Stimulated activated CD8-positive, alpha-beta memory T cell treated with anti-CD3 and anti-CD28 coated beads, Interleukin-7, amount 100 ng/mL, for 48 hours (primary cell): Measurements from ENCODE around the gene OSGEPL1.
A peak's percentile ranks its signal among the peaks of the same experiment; 100 is the strongest.
"Not testable (repeated sequence)": the region's sequence is repeated elsewhere in the genome, so short reads cannot be mapped to it uniquely, and the experiment has no call there.

Experiments
- DNase-seq, 2 donors: peaks; one replicate each; pipeline ENCODE4 v3.0.0-alpha.2; 2020; ENCODE audit warnings: low read depth in 1 of 2; ENCODE audit errors: extremely low read depth in 1 of 2

Gene OSGEPL1

GRCh38 chr2:189751080-189751658 lies 11.4 kb downstream of the OSGEPL1 start:
- DNase-seq = peak in 1 of 2 donors; percentile 16

GRCh38 chr2:189729430-189729829 lies 33.2 kb downstream of the OSGEPL1 start:
- no peak for DNase-seq

- DNase-seq = no peak
Observed at GRCh38 chr2:189726849-189727248, 35.7 kb downstream of the OSGEPL1 start.

- no peak for DNase-seq
Observed at GRCh38 chr2:189726271-189726670, 36.3 kb downstream of the OSGEPL1 start.

- DNase-seq = no peak
Observed at GRCh38 chr2:189723192-189723591, 39.4 kb downstream of the OSGEPL1 start.

- DNase-seq = no peak
Observed at GRCh38 chr2:189719571-189719970, 43.0 kb downstream of the OSGEPL1 start.

GRCh38 chr2:189717593-189717992 lies 45.0 kb downstream of the OSGEPL1 start:
- DNase-seq = not testable (repeated sequence)

- no peak for DNase-seq
Observed at GRCh38 chr2:189709501-189710221, 52.9 kb downstream of the OSGEPL1 start.

- no peak for DNase-seq
Observed at GRCh38 chr2:189702071-189702470, 60.5 kb downstream of the OSGEPL1 start.

- no peak for DNase-seq
Observed at GRCh38 chr2:189700681-189701080, 61.9 kb downstream of the OSGEPL1 start.

GRCh38 chr2:189698020-189698887 lies 64.3 kb downstream of the OSGEPL1 start:
- DNase-seq = no peak
